NB4 (cell line): Measurements from ENCODE around the gene ITPK1.

Source experiments
- CTCF ChIP-seq: IDR thresholded peaks from one replicate; pipeline ENCODE4 v1.5.1; 2012; ENCODE audit warnings: low read depth, low read length
- MAX ChIP-seq: IDR thresholded peaks from 2 replicates; pipeline ENCODE4 v1.6.1; 2011; ENCODE audit warnings: low read depth, low read length
- POLR2A ChIP-seq: IDR thresholded peaks from 2 replicates; pipeline ENCODE4 v1.6.1; 2011; ENCODE audit warnings: mild to moderate bottlenecking; ENCODE audit not compliant: insufficient read length; ENCODE audit errors: extremely low read depth

- TF ChIP-seq MAX, result no peak
- TF ChIP-seq CTCF, result no peak
- TF ChIP-seq POLR2A, result no peak
Measured at GRCh38 chr14:92942576-92942975, 173.1 kb downstream of the ITPK1 start.
